ENCODE results near the gene RTL5.
A peak's percentile ranks its signal among the peaks of the same experiment; 100 is the strongest.
"Not testable (repeated sequence)": the region's sequence is repeated elsewhere in the genome, so short reads cannot be mapped to it uniquely, and the experiment has no call there.

The RTL5 gene

DNA sequence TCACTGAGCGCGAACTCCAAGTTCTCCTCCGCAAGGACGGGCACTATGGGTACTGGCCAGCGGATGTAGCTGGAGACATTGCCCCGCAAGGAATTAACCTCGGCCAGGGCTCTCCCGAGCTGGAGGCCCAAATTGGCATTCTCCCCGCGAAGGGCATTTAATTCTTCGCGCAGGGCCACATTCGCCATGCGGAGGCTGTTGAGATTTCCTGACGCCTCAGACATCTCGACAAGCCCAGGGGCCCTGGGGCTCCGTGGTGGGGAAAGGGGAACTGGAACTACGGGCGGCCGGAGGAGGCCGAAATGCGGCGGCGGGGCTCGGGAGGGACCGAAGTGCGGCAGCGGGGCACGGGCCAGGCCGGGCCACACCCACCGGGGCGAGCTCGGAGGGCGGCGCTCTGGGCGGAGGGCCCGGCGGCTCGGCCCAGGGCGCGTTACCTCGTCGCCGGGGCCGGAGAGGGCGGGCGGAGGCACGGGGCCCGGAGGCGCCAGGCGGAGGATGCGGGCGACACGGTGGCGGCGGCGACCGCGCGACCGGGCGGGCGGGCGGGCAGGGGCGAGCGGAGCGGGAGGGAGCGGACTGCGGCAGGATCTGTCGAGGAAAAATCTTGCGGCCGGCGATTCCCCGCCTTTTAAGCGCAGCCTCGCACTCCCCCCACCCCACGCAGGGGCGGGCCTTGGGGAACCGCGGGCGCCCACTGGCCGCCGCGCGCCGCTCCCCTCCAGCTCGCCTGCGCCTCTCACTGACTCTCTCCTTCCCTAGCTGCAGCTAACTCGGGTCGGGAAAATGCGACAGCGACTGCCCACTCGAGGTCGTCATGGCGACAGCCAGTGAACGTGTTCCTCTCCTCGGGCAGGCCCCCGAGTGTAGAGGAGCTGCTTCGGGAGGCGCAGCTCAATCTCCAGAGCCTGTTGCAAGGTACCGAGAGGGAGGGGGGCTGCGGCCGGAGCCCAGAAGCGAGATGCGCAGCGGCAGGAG lies at the start of gene RTL5:
RTL5 (minus strand) TSS at position 599 of the 978 bp plus-strand sequence.
- peak; percentile 27 to 48 for DNase-seq (ENCODE audit: low read depth in 2 of 2)

DNA sequence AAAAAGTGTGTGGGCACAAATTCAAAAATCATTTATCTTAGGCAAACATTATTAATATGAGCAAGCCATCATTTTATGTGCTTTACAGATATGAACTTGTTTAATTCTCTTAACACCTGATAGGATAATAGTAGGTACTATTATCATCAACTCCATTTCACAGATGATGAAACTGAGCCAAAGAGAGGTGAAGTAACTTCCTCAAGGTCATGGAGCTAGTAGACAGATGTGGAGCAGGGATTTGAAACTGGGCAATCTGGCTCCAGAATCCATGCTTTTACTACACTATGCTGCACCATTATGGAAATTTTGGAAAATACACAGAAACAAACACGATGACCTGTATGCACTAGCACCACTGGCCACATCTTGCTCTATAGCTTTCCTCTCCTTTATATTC lies 48.8 kb upstream of the RTL5 start:
- DNase-seq (ENCODE audit: low read depth in 2 of 2): no peak

DNA sequence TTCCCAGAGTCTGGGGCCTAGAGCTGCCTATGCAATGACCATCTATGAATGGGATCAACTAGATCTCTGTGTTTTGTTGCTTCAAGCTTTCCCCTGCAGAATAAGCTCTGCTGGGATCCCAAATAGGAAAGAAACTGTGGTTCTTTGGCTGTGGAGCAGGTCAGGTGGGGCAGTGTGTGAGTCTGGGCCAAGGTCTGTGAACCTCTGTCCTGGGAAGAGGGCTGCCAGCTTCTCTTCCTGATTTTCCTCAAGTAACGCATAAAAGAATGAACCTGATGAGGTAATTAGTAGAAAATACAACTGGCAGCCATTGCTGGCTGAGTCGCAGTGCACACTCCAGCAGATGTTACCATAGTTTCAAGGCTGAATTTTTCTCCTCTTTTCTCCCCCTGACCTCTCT lies 45.3 kb upstream of the RTL5 start:
- DNase-seq (ENCODE audit: low read depth in 2 of 2): no peak

DNA sequence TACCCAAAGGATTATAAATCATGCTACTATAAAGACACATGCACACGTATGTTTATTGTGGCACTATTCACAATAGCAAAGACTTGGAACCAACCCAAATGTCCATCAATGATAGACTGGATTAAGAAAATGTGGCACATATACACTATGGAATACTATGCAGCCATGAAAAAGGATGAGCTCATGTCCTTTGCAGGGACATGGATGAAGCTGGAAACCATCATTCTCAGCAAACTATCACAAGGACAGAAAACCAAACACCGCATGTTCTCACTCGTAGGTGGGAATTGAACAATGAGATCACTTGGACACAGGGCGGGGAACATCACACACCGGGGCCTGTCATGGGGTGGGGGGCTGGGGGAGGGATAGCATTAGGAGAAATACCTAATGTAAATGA lies 44.6 kb upstream of the RTL5 start:
- not testable (repeated sequence) for DNase-seq (ENCODE audit: low read depth in 2 of 2)

DNA sequence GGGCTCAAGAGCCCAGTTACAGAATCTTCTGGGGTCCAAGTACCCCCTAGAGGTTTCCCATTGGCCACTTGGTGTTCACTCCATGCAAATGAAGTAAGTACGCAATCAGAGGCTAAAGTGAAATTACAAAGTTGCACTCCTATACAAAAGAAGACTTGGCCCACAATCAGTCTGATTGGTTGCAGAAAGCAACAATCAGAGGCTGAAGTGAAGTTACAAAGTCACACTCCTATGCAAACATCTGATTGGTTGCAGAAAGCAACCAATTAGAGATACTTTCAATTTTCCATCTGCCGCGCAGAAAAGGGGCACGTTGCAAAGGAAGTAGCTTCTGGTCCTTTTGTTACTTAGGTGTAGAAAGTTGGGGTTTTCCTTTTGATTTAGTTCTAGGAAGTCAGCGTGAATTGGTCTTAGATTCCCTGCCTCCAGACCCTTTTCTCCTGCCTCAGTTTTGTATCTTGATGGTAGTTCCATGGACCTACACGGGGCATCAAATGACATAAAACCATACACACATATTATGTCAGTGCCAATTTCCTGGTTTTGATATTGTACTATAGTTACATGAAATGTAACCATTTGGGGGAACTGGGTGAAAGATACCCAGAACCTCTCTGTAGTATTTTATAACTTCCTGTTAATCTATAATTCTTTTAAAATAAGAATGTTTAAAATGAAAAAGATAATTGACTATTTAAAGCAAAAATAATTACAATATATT lies 37.5 kb upstream of the RTL5 start:
- peak in 1 of 2 donors; percentile 17 for DNase-seq (ENCODE audit: low read depth in 2 of 2)

DNA sequence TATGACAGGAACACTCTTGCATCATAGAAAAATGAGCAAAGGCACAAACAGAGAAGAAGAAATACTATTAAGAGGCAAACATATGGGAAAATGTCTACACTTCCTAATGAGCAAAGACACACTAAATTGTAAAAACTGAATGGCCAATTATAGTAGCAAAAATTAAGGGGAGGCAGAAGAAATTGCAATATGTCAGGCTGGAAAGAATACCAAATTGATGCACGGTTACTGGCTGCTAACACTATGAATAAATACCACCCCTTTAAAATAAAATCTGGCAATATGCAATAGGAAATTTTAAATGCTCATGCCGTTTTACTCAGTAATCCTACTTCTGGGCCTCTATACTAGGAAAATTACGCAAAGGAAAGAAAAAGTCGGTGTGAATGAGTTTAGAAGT lies 33.8 kb upstream of the RTL5 start:
- no peak for DNase-seq (ENCODE audit: low read depth in 2 of 2)

DNA sequence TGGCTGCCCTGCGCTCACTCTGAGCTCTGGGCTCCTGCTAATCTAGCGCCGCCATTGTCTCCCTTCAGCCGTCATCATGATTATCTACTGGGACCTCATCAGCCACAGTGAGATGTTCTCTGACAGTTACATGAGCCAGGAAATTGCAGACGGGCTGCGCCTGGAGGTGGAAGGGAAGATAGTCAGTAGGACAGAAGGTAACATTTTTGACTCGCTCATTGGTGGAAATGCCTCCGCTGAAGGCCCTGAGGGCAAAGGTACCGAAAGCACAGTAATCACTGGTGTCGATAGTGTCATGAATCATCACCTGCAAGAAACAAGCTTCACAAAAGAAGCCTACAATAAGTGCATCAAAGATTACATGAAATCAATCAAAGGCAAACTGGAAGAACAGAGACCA lies 28.1 kb upstream of the RTL5 start:
- no peak for DNase-seq (ENCODE audit: low read depth in 2 of 2)

DNA sequence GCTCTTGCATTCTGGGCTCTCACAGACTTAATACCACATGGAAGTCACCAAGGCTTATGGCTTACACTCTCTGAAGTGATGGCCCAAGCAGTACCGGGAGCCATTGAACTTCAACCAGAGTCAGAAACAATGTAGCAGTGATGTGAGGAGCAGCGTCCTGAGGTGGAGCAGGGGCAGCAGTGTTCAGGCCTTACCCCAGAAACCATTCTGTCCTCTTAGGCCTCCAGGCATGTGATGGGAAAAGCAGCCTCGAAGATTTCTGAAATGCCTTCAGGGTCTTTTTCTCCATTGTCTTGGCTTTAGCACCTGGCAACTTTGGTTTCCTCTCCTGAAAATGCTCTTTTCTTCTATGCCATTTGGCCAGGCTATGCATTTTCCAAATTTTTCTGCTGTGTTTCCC lies 27.1 kb upstream of the RTL5 start:
- no peak for DNase-seq (ENCODE audit: low read depth in 2 of 2)

DNA sequence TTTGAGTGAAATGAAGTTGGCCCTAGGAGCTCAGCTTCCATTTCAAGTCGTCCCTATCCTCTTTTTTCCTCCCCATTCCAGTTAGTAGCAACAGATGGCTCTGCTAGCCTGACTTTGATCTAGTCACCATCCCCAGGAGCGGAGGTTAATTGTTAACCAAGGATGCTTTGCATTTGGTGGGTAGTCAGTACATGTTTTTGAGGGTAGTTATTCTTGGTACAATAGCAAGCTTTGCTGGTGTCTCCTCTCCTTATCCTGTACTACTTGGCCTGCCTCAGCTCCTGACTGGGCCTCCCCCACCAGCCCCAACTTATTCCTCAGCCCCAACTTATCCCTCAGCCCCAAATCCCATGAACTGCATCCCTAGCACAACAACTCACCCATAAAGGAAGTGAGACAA lies 14.8 kb upstream of the RTL5 start:
- no peak for DNase-seq (ENCODE audit: low read depth in 2 of 2)

DNA sequence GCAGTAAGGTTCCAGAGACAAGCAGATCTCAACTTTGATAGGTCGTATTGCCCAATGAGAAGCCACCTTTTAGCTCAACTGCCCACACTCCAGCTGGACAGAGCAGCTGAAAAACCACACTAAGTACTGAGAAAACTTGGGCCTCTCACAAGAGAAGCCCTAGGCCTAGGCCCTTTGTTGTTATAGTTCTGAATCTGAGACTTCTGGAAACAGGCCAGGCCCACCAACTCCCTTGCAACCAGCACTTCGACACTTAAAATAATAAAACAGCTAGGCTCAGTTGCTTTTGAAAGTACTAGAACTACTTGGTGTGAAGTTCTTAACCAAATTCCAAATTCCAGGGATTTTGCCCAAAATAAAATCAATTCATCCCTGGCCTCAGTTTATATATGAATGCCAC lies 13.5 kb upstream of the RTL5 start:
- no peak for DNase-seq (ENCODE audit: low read depth in 2 of 2)

DNA sequence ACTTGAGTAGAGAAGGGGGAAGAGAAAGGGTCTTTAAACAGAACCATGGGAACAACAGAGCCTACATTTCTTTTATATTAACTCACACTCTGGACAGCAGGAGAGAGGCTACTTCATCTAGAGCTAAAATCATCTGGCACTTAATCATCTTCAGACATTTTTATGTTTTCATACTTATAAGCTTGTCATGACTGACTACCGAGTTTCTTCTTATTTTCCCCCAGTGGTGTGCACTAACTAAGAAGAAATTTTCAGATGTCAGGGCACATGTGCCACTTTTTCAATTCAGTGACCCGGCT lies 11.8 kb upstream of the RTL5 start:
- DNase-seq (ENCODE audit: low read depth in 2 of 2): no peak

DNA sequence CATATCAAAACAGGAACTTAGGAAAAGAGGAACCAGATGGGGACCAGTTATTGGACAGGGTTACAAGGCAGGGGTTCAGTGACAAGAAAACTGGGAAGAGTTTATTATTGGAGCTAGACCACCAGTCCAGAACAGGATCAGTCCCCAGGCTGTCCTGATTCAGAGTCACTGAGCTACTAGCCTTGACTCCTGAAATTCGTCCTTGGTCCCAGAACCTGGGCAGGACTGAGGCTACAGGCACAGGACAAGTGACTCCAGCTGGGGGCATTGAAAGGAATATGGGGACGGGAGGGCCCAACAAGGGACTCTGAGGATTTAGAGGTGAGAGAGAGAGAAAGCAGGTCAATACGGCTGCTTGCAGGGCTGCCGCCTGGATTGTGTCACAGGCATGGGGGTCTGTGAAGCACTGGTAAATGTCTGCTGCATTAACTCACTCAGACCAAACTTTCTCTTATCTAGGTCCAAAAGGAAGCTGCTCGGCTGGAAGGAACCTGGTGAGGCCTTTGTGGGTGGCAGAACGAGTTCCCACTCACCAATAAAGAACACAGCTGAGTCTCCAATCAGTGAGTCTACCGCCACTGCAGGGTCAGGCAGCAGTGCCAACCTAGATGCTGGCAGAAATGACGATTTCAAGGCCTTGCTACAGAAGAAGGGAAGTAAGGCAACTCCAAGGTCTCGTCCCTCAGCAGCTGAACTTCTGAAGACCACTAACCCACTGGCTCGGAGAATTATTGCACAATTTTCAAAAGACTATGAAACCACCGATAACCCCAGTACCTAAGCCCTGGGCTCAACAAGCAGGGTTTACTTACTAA lies 11.3 kb upstream of the RTL5 start:
- DNase-seq (ENCODE audit: low read depth in 2 of 2): no peak

DNA sequence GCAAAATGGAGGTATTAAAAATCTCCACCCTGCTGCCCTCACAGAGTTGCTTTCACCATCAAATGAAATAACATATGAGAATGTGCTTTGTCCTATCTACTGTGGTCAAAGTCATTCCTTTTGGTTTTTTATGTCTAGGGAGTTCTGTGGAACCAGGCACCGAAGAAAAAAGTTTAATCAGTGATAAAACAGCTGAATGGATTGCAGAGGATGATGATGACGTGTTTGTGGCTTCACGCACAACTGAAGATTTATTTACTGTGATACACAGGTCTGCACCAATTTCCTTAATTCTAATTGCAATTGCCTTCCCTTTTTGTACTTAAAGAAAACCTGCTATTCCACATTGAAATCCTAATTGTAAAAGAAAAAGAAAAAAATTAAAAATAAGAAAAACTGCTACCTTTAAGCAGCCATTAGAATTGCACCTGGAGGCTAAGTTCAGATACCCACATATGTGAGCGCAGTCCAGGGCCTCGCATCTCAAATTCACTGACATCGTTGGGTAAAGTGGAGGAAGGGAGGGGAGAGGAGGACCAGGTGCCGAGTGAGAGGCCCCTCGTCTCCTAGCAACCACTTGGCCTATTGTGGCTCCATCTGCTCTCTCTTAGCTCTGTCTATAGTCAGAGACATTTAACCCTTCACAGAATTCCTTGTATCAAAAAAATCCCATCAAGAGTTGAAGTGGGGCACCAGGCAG lies 10.5 kb upstream of the RTL5 start:
- DNase-seq (ENCODE audit: low read depth in 2 of 2): no peak

DNA sequence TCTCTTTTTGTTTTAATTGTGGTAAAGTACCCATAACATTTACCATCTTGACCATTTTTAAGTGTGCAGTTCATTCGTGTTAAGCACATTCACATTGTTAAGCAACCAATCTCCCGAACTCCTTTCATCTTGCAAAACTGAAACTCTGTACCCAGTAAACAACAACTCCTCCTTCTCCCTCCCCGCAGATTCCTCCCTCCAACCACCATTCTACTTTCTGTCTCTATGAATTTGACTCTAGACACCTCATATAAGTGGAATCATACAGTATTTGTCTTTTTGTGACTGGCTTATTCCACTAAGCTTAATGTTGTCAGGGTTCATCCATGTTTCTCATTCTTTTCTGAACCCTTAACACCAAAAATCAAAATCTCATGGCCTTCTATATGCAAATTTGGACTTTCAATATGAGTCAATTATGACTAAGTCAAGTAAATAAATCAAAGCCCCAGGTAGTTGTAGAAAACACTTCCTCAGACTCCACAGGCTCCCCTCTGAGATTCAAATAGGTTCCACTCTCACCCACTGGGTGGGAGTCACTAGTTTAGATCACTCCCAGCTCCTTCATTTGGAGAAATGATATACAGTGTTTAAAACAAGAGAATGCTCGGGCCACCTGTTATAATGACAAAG lies 9.8 kb upstream of the RTL5 start:
- DNase-seq (ENCODE audit: low read depth in 2 of 2): no peak

DNA sequence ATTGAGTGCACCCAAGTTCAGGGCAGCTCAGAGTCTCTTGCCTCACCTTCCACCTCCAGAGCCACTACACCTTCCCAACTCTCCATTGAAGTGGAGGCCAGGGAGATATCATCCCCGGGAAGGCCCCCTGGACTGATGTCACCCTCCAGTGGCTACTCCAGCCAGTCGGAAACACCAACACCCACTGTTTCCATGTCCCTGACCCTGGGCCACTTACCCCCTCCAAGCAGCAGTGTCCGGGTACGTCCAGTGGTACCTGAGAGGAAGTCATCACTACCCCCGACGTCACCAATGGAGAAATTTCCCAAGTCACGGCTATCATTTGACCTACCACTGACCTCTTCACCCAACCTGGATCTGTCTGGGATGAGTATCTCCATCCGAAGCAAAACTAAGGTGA lies 7.8 kb upstream of the RTL5 start:
- DNase-seq (ENCODE audit: low read depth in 2 of 2): no peak

DNA sequence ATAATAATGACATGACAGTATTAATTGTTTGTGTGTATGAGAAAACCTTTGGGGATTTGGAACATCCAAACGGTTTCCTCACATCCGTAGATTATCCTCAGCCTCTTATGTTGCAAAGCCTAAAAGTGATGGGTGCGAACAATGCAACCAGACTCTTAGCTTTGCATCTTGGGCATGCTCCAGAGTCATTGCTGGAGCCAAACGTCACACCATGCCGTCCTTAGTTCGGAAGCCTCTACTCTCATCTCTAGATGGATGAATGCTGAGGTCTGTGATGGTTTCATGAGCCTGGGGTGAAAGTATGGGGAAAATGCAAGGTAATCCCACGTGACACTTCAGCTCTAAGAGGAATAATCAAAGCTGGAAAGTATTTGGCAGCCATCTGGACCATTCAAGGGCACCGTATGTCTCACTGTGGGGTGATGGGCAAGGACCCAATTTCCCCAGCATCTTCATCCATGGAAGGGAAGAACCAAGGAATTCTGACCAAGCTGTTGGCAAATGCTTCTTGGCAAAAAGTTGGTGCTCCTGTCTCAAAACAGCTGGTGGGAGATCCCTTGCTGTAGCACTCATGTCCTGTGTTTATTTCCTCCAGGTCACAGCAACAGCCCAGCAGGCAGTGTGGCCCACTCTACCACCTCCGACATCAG lies 6.3 kb upstream of the RTL5 start:
- DNase-seq (ENCODE audit: low read depth in 2 of 2): no peak

DNA sequence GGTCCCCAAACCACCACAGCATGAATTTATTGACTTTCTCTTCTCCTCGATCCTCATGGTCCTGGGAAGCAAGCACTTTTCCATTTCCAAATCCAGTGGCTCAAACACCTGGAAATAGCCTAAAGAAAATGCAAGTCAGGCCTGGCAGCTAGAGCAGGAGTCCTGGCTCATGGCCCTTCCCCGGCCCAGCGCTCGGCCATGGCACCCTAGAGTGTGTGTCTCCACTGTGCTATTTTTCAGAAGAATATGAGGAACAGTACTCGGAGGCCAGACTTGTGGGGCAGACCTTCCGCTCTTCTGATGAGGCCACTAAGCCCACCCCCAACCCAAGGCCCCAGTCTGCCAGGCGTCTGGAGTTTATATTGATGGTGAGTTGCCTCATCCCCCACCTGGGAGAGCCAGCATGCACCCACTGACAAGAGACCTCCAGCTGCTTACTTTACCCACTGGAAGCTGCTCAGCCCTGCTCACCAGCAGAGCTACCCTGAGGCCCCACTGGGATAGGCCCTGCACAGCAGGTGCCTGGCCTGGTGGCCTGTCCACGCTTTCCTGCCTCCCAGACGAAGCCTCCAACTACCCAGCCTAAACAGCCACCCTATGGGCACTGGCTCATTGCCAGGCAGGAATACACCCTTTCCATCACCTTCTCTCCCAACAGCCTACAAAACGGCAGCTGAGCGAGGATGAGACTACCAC lies 2.3 kb upstream of the RTL5 start:
- no peak for DNase-seq (ENCODE audit: low read depth in 2 of 2)

DNA sequence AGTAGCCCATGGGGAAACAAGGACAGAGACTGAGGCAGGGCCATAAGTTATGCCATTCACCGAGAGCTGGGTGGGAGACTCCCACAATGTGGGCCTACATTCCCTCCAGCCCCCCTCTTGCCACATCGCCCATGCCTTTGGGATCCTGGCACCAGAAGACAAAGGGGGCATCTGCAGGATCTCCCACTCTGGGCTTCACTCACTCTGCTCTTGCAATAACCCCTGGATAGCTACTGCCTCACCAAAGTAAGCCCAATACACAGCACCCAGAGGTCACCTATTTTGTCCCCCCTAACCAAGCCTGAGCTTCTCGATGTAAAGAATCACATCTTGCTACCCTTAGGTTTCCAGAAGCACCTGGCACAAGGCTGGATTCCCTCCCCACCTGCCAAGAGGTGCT lies 741 bp upstream of the RTL5 start:
- no peak for DNase-seq (ENCODE audit: low read depth in 2 of 2)

DNA sequence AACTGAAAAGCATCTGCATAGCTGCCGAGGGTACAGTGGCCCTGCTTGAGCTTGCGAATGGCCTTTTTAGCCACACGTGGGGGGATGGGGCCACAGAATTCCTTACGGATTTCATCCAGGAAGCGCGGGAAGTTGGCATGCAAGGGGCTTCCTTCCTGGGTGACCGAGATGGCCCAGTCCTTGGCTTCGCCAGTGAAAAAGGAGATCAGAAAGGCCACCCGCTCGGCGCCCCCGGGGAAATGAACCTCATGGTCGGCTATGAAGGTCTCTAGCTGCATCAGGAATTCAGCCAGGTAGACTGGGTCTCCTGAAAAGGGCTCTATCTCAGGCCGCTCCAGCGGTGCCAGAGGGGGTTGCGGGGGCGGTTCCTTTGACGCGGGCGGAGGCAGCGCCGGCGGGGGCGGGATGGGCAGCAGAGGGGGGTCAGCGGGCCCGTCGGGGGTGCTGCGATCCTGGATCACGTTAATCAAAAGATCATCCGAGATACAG lies 909 bp downstream of the RTL5 start:
- no peak for DNase-seq (ENCODE audit: low read depth in 2 of 2)

DNA sequence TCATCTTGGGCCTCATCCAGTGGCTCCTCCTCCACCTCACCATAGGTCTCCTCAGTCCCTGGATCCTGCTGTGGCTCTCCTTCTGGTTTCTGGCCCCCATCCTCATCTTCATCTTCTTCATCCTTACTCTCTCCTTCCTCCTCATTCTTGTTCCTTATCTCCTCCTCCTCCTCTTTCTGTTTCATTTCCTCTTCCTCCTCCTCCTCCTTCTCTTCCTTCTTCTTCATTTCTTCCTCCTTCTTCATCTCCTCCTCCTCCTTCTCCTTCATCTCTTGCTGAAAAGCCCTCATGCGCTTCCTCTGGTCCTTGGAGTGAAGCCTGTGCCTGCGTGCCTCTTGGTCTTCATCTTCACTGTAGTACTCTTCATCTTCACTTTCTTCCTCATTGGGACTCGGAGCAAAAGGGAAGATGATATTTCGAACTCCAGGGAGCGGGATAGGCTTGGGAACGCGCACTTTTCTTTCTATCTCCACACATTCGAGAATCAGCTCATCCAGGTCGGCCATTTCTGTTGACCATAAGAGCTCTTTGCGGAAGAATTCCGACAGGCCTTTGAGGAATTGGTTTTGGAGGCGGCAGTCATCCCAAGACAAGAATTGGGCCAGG lies 1.5 kb downstream of the RTL5 start:
- DNase-seq (ENCODE audit: low read depth in 2 of 2): no peak

Data from stimulated activated CD4-positive, alpha-beta T cell treated with anti-CD3 and anti-CD28 coated beads, Interleukin-1b, Interleukin-23, amount 100 ng/mL, for 4 hours (primary cell).